Right lobe of liver (tissue), 4 donors: ENCODE measurements around the gene MLANA.

ENCODE experiments used
- CTCF ChIP-seq, 4 donors: fragments of 200-600 bp in 3 of 4; fragments of 450-650 bp in 1 of 4; IDR thresholded peaks; one replicate each; pipeline versions ENCODE4 v1.5.1 to v1.8.0; 2016 to 2022; ENCODE audit warnings: antibody characterized with exemption in 4 of 4, mild to moderate bottlenecking in 2 of 4
- POLR2A ChIP-seq: fragments of 450-650 bp; IDR thresholded peaks from one replicate; pipeline ENCODE4 v1.6.1; 2017; ENCODE audit warnings: antibody characterized with exemption, mild to moderate bottlenecking
- donor health status: DM: no; HTN: no; CAD: no.
- donor health status: DM: no; HTN: no; CAD: no.
- donor health status: DM: no; HTN: yes; CAD: no.

- TF ChIP-seq CTCF (IDR thresholded peaks at IDR 0.05) (no peak), POLR2A (no peak)
Measured at GRCh38 chr9:5897851-5898250, 7.2 kb downstream of the MLANA start.
